Prostate gland (tissue), 2 donors: ENCODE measurements around the gene STAB1. TPM values are rescaled to one million over a fixed set of nuclear protein-coding genes. Genes with fewer than 3 reads are reported as not detected.

Experiments used
- DNase-seq: peaks from one replicate; pipeline ENCODE4 v3.0.0-alpha.2; 2019; ENCODE audit warnings: low spot score
- H3K27ac ChIP-seq, 2 donors: fragments of 200-600 bp; sonication (generic); 2 replicates each; pipeline ENCODE4 v1.5.1; 2017 to 2019
- H3K27me3 ChIP-seq: fragments of 200-600 bp; sonication (generic); replicated peaks from 2 replicates; pipeline ENCODE4 v1.5.1; 2019; ENCODE audit not compliant: insufficient read depth
- H3K36me3 ChIP-seq, 2 donors: fragments of 200-600 bp; sonication (generic); 1 replicate in 1 of 2; 2 replicates in 1 of 2; pipeline versions ENCODE4 v1.5.1 to v1.8.1; 2017 to 2019
- H3K4me1 ChIP-seq: fragments of 200-600 bp; sonication (generic); replicated peaks from 2 replicates; pipeline ENCODE4 v1.5.1; 2019
- H3K4me3 ChIP-seq, 2 donors: fragments of 200-600 bp; sonication (generic); 2 replicates each; pipeline ENCODE4 v1.5.1; 2017 to 2019
- H3K9me3 ChIP-seq: fragments of 200-600 bp; sonication (generic); 2 replicates; pipeline ENCODE4 v1.5.1; 2017
- CTCF ChIP-seq, 4 experiments: fragments of 200-600 bp in 2 of 4; fragments of 450-650 bp in 2 of 4; sonication (generic) in 2 of 4; IDR thresholded peaks; 1 replicate in 3 of 4; 2 replicates in 1 of 4; pipeline ENCODE4 v1.5.1; 2016 to 2019; ENCODE audit warnings: antibody characterized with exemption in 4 of 4, mild to moderate bottlenecking in 2 of 4, moderate library complexity in 2 of 4
- POLR2A ChIP-seq: fragments of 450-650 bp; IDR thresholded peaks from one replicate; pipeline ENCODE4 v1.6.1; 2016; ENCODE audit warnings: antibody characterized with exemption, mild to moderate bottlenecking
- POLR2AphosphoS5 ChIP-seq: sonication (generic); formaldehyde crosslinking; IDR thresholded peaks from one replicate; pipeline ENCODE4 v1.6.1; 2017; ENCODE audit warnings: antibody characterized with exemption
- WGBS: methylation state at CpG from one replicate; pipeline ENCODE4 v1.1.5; 2018; 5-methylcytosine and 5-hydroxymethylcytosine counted together
- intact Hi-C: fragments of 100-400 bp; cut with DNase I; formaldehyde crosslinking; loops from one replicate; pipeline ENCODE4 v1.14.2; 2022
- total RNA-seq, 2 donors: library from RNA; depleted of rRNA; stranded (reverse); fragments of >200 nt; gene quantifications; one replicate each; pipeline ENCODE4 v1.1.0, GENCODE V29; 2016

Gene STAB1
- total RNA-seq, 2 donors from 2014 or later = 21.8 to 68.6 TPM

GRCh38 chr3:52494445-52494844 is 693 bp upstream of the STAB1 start:
- TF ChIP-seq POLR2AphosphoS5 = no peak
- TF ChIP-seq POLR2A = no peak
- TF ChIP-seq CTCF (IDR thresholded peaks at IDR 0.05) = no peak
- no peak overlapping the region for H3K4me3 ChIP-seq
- no peaks in the 10 kb centered on the region for H3K9me3 ChIP-seq
- no peak for DNase-seq
- no peaks in the 10 kb centered on the region for H3K27me3 ChIP-seq
- WGBS = 83% methylated on average over 7 of the region's 7 CpGs
- peak overlapping the region in 1 of 2 donors; percentile 50 for H3K27ac ChIP-seq
- intact Hi-C loops = no loop called here
- peaks cover 20 to 30% of the 10 kb centered on the region in 2 donors for H3K36me3 ChIP-seq
- H3K4me1 ChIP-seq = no peaks in the 10 kb centered on the region

- TF ChIP-seq CTCF (IDR thresholded peaks at IDR 0.05) (no peak), POLR2AphosphoS5 (no peak), POLR2A (no peak)
- no peak for DNase-seq
- no peaks in the 10 kb centered on the region for H3K4me1 ChIP-seq
- H3K27me3 ChIP-seq = no peaks in the 10 kb centered on the region
- H3K4me3 ChIP-seq = peak overlapping the region; percentile 4 to 15
- 56% methylated on average over 16 of the region's 16 CpGs for WGBS
- H3K9me3 ChIP-seq = no peaks in the 10 kb centered on the region
- peaks cover 15 to 16% of the 10 kb centered on the region in 2 donors for H3K36me3 ChIP-seq
- intact Hi-C loops = no loop called here
- peak overlapping the region; percentile 44 to 50 for H3K27ac ChIP-seq
Measured at GRCh38 chr3:52495777-52496602, 852 bp downstream of the STAB1 start.

- Histone ChIP-seq H3K9me3 (no peaks in the 10 kb centered on the region), H3K4me3 (no peak overlapping the region), H3K27ac (no peak overlapping the region), H3K27me3 (no peaks in the 10 kb centered on the region), H3K36me3 (no peaks in the 10 kb centered on the region), H3K4me1 (no peaks in the 10 kb centered on the region)
- WGBS = 79% methylated on average over 22 of the region's 24 CpGs
- no peak for TF ChIP-seq POLR2AphosphoS5
- no peak for TF ChIP-seq POLR2A
- TF ChIP-seq CTCF (IDR thresholded peaks at IDR 0.05) = no peak
- intact Hi-C loops = no loop called here
- no peak for DNase-seq
Measured at GRCh38 chr3:52498137-52499054, 3.3 kb downstream of the STAB1 start.

GRCh38 chr3:52501046-52501445 is 5.9 kb downstream of the STAB1 start:
- Histone ChIP-seq H3K4me1 (no peaks in the 10 kb centered on the region), H3K9me3 (no peaks in the 10 kb centered on the region), H3K4me3 (no peak overlapping the region), H3K27me3 (no peaks in the 10 kb centered on the region), H3K36me3 (no peaks in the 10 kb centered on the region), H3K27ac (no peak overlapping the region)
- TF ChIP-seq POLR2AphosphoS5 (no peak), POLR2A (no peak), CTCF (IDR thresholded peaks at IDR 0.05) (no peak)
- DNase-seq = no peak
- WGBS = 88% methylated on average over 11 of the region's 11 CpGs
- intact Hi-C loops = no loop called here
